ENCODE measurements around the gene FARP2. TPM values are rescaled to one million over a fixed set of nuclear protein-coding genes. Genes with fewer than 3 reads are reported as not detected.
"Not testable (repeated sequence)": the region's sequence is repeated elsewhere in the genome, so short reads cannot be mapped to it uniquely, and the experiment has no call there.

FARP2 gene
- total RNA-seq, 1 donor from 2014 or later, result 63.6 TPM

- no peak for DNase-seq (ENCODE audit: low spot score, unreplicated experiment)
- H3K27me3 Mint-ChIP-seq, result no peaks in the 10 kb centered on the region
- no peaks in the 10 kb centered on the region for H3K4me1 Mint-ChIP-seq (ENCODE audit: low read depth)
- H3K9me3 Mint-ChIP-seq (ENCODE audit: low read depth), result no peaks in the 10 kb centered on the region
- H3K27ac Mint-ChIP-seq, result no peak overlapping the region
- no peak for TF ChIP-seq CTCF (IDR thresholded peaks at IDR 0.05; ENCODE audit: unreplicated experiment)
- no peak overlapping the region for H3K4me3 Mint-ChIP-seq (ENCODE audit: low read depth)
- peaks cover 3% of the 10 kb centered on the region for H3K36me3 Mint-ChIP-seq (ENCODE audit: insufficient read depth)
These were observed 145.5 kb downstream of the FARP2 start for GRCh38 chr2:241501551-241501950.

GRCh38 chr2:241502281-241502680 is 146.2 kb downstream of the FARP2 start:
- no peak for TF ChIP-seq CTCF (IDR thresholded peaks at IDR 0.05; ENCODE audit: unreplicated experiment)
- no peak for DNase-seq (ENCODE audit: low spot score, unreplicated experiment)
- H3K27ac Mint-ChIP-seq, result no peak overlapping the region
- no peaks in the 10 kb centered on the region for H3K9me3 Mint-ChIP-seq (ENCODE audit: low read depth)
- H3K4me1 Mint-ChIP-seq (ENCODE audit: low read depth), result peaks cover 6% of the 10 kb centered on the region
- H3K4me3 Mint-ChIP-seq (ENCODE audit: low read depth), result no peak overlapping the region
- H3K27me3 Mint-ChIP-seq, result no peaks in the 10 kb centered on the region
- H3K36me3 Mint-ChIP-seq (ENCODE audit: insufficient read depth), result peaks cover 3% of the 10 kb centered on the region

- H3K27ac Mint-ChIP-seq, result no peak overlapping the region
- no peaks in the 10 kb centered on the region for H3K9me3 Mint-ChIP-seq (ENCODE audit: low read depth)
- peaks cover 7% of the 10 kb centered on the region for H3K4me1 Mint-ChIP-seq (ENCODE audit: low read depth)
- TF ChIP-seq CTCF (IDR thresholded peaks at IDR 0.05; ENCODE audit: unreplicated experiment), result no peak
- H3K36me3 Mint-ChIP-seq (ENCODE audit: insufficient read depth), result peaks cover 3% of the 10 kb centered on the region
- H3K4me3 Mint-ChIP-seq (ENCODE audit: low read depth), result no peak overlapping the region
- no peaks in the 10 kb centered on the region for H3K27me3 Mint-ChIP-seq
- no peak for DNase-seq (ENCODE audit: low spot score, unreplicated experiment)
These were observed 147.8 kb downstream of the FARP2 start for GRCh38 chr2:241503776-241504392.

GRCh38 chr2:241505086-241505780 is 149.1 kb downstream of the FARP2 start:
- H3K4me1 Mint-ChIP-seq (ENCODE audit: low read depth), result peaks cover 12% of the 10 kb centered on the region
- H3K27me3 Mint-ChIP-seq, result peaks cover 4% of the 10 kb centered on the region
- no peak for DNase-seq (ENCODE audit: low spot score, unreplicated experiment)
- H3K4me3 Mint-ChIP-seq (ENCODE audit: low read depth), result no peak overlapping the region
- H3K36me3 Mint-ChIP-seq (ENCODE audit: insufficient read depth), result peaks cover 3% of the 10 kb centered on the region
- H3K9me3 Mint-ChIP-seq (ENCODE audit: low read depth), result no peaks in the 10 kb centered on the region
- no peak for TF ChIP-seq CTCF (IDR thresholded peaks at IDR 0.05; ENCODE audit: unreplicated experiment)
- peak overlapping the region; percentile 71 for H3K27ac Mint-ChIP-seq

GRCh38 chr2:241505781-241506201 is 149.7 kb downstream of the FARP2 start:
- Mint-ChIP-seq H3K27me3 (peaks cover 4% of the 10 kb centered on the region), H3K4me1 (ENCODE audit: low read depth) (peaks cover 12% of the 10 kb centered on the region), H3K36me3 (ENCODE audit: insufficient read depth) (peaks cover 3% of the 10 kb centered on the region), H3K4me3 (ENCODE audit: low read depth) (no peak overlapping the region), H3K27ac (no peak overlapping the region), H3K9me3 (ENCODE audit: low read depth) (no peaks in the 10 kb centered on the region)
- no peak for TF ChIP-seq CTCF (IDR thresholded peaks at IDR 0.05; ENCODE audit: unreplicated experiment)
- DNase-seq (ENCODE audit: low spot score, unreplicated experiment), result no peak

GRCh38 chr2:241506317-241506716 is 150.2 kb downstream of the FARP2 start:
- H3K36me3 Mint-ChIP-seq (ENCODE audit: insufficient read depth); H3K9me3 Mint-ChIP-seq (ENCODE audit: low read depth); DNase-seq (ENCODE audit: low spot score, unreplicated experiment); H3K27ac Mint-ChIP-seq; H3K27me3 Mint-ChIP-seq: not testable (repeated sequence)
- Mint-ChIP-seq H3K4me1 (ENCODE audit: low read depth) (peaks cover 12% of the 10 kb centered on the region), H3K4me3 (ENCODE audit: low read depth) (peak overlapping the region; percentile 33)
